Measurements from ENCODE around the gene MLN. TPM values are rescaled to one million over a fixed set of nuclear protein-coding genes. Genes with fewer than 3 reads are reported as not detected.

MLN gene
- total RNA-seq, 1 donor, result not detected

GRCh38 chr6:33789550-33789895, 14.3 kb downstream of the MLN start:
- H3K4me3 ChIP-seq (ENCODE audit: low read depth, low read length), result peak overlapping the region; percentile 53
- no peak for DNase-seq (ENCODE audit: low read depth)
- TF ChIP-seq CTCF (IDR thresholded peaks at IDR 0.05; ENCODE audit: insufficient read depth, low read length), result no peak

GRCh38 chr6:33788694-33789549, 14.9 kb downstream of the MLN start, which contains the start of gene LEMD2:
Gene LEMD2 (minus strand): TSS chr6:33789130. CDS start chr6:33789116, 14 bp downstream.
- peak; percentile 93 for DNase-seq (ENCODE audit: low read depth)
- H3K4me3 ChIP-seq (ENCODE audit: low read depth, low read length), result peak within 1 kb of the TSS; percentile 74
- no peak for TF ChIP-seq CTCF (IDR thresholded peaks at IDR 0.05; ENCODE audit: insufficient read depth, low read length)

GRCh38 chr6:33787954-33788693, 15.7 kb downstream of the MLN start:
- DNase-seq (ENCODE audit: low read depth), result peak; percentile 75
- peak overlapping the region; percentile 74 for H3K4me3 ChIP-seq (ENCODE audit: low read depth, low read length)
- TF ChIP-seq CTCF (IDR thresholded peaks at IDR 0.05; ENCODE audit: insufficient read depth, low read length), result no peak

- H3K4me3 ChIP-seq (ENCODE audit: low read depth, low read length), result peak overlapping the region; percentile 74
- TF ChIP-seq CTCF (IDR thresholded peaks at IDR 0.05; ENCODE audit: insufficient read depth, low read length), result no peak
- DNase-seq (ENCODE audit: low read depth), result peak; percentile 63
Observed at GRCh38 chr6:33787346-33787953, 16.4 kb downstream of the MLN start.

GRCh38 chr6:33786736-33787135, 17.1 kb downstream of the MLN start:
- no peak for TF ChIP-seq CTCF (IDR thresholded peaks at IDR 0.05; ENCODE audit: insufficient read depth, low read length)
- peak overlapping the region; percentile 74 for H3K4me3 ChIP-seq (ENCODE audit: low read depth, low read length)
- peak; percentile 26 for DNase-seq (ENCODE audit: low read depth)

GRCh38 chr6:33785778-33786177, 18.0 kb downstream of the MLN start:
- no peak for TF ChIP-seq CTCF (IDR thresholded peaks at IDR 0.05; ENCODE audit: insufficient read depth, low read length)
- peak; percentile 65 for DNase-seq (ENCODE audit: low read depth)
- H3K4me3 ChIP-seq (ENCODE audit: low read depth, low read length), result no peak overlapping the region
